ENCODE measurements around the gene CFAP46.
"Not testable (repeated sequence)": the region's sequence is repeated elsewhere in the genome, so short reads cannot be mapped to it uniquely, and the experiment has no call there.

CFAP46 gene

DNA sequence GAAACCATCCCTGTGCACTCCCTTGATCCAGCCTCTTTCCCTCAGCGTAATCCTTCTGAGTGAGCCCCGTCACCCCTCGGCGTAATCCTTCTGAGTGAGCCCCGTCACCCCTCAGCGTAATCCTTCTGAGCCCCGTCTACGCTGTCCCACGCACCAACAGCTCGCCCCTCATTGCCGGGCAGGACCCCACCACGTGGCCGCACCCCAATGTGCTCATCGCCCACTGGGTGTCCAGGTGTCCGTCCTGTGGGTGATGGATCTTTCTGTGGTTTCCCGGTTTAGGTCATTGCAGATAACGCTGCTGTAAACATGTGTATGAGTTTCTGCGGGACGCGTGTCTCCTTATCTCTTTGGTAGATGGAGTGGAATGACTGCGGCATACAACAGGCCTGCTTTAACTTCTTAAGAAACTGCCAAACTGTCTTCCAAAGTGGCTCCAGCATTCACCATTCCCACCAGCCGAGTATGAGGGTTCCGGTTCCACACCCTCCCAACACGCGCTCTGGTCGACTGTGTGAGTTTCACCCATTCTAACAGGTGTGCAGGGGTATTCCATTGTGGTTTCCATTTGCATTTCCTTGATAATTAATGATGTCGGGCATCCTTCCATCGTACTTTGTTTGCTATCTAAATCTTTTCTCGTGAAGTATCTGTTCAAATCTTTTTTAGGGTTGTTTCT, 114.4 kb downstream of the CFAP46 start:
- no peak for DNase-seq (ENCODE audit: low read depth in 3 of 3)

GRCh38 chr10:132827423-132827789, 115.0 kb downstream of the CFAP46 start:
- no peak for DNase-seq (ENCODE audit: low read depth in 3 of 3)

DNA sequence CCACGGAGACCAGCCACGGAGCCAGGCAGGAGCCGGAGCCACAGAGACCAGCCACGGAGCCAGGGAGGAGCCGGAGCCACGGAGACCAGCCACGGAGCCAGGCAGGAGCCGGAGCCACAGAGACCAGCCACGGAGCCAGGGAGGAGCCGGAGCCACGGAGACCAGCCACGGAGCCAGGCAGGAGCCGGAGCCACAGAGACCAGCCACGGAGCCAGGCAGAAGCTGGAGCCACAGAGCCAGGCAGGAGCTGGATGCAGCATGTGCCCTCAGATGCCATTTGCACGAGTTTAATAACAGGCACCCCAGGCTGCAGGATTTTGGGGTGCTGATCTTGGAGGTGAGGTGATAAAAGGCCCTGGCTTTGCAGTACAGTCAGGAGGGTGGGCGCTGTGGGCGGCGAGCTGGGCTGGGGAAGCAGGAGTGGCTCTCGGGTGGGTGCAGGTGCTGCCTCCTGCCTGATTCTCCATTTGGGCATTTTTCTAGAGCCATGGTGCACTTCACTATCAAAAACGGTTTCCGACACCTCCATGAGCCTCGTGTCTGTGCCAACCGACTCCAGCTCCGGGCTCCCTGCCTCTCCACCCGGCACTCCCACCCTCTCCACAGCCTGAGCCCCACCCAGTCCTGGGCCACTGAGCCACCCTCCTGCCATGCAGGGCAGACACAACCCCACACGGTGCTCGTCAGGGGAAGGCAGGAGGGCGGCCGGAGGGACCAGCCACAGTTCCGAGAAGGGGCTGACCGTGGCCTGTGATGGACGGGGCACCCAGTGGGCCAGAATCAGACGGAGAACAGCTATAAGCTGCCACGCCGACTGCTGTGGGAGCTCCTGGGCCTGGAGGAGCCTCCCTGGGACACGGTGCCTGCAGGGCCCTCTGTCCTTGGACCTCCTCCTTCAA, 115.6 kb downstream of the CFAP46 start:
- no peak for DNase-seq (ENCODE audit: low read depth in 3 of 3)

- DNase-seq (ENCODE audit: low read depth in 3 of 3): not testable (repeated sequence)
Measured at GRCh38 chr10:132825783-132826523, 116.4 kb downstream of the CFAP46 start.

- no peak for DNase-seq (ENCODE audit: low read depth in 3 of 3)
Measured at GRCh38 chr10:132820056-132820455, 122.3 kb downstream of the CFAP46 start.

GRCh38 chr10:132817701-132818211, 124.6 kb downstream of the CFAP46 start:
- DNase-seq (ENCODE audit: low read depth in 3 of 3): no peak

DNA sequence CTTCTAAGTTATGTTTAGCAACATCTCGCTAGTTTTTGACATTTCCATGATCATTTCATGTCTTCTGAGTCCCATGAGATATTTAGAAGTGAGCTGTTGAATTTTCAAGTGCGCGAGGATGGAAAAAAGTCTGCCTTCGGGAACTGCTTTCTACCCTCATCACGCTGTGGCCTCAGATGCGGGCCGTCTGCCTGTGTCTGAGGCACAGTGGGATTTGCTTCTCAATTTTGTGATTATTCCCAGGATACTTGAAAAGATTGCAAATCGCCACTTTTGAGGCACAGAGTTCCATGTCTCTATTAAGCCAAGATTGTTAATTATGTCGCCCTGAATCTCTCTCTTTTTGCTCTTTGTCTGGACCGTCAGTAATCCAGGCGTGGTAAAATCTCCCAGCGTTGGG, 125.7 kb downstream of the CFAP46 start:
- no peak for DNase-seq (ENCODE audit: low read depth in 3 of 3)

- DNase-seq (ENCODE audit: low read depth in 3 of 3): no peak
Measured at GRCh38 chr10:132815168-132815857, 127.1 kb downstream of the CFAP46 start.

- DNase-seq (ENCODE audit: low read depth in 3 of 3): no peak
Measured at GRCh38 chr10:132814469-132814856, 127.9 kb downstream of the CFAP46 start.

- DNase-seq (ENCODE audit: low read depth in 3 of 3): no peak
Measured at GRCh38 chr10:132813560-132814468, 128.6 kb downstream of the CFAP46 start.

GRCh38 chr10:132813001-132813401, 129.4 kb downstream of the CFAP46 start:
- no peak for DNase-seq (ENCODE audit: low read depth in 3 of 3)

DNA sequence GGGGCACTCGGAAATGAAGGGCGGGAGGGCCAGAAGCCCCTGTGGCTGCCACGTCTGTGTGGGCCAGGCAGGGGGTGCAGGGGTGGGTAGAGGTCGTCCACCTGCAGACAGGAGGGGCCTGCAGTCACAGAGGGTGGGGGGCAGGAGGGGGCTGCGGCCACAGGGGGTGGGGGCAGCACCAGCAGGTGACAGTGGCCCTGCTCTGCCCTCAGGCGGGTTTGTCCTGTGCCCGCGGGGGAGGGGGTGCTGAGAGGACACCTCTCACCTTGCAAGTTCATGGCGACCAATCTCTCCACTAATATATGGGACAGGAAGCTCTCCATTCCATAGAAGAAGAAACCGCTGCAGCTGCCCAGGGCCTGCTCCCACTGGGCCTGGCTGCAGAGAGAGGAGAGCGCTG, 129.8 kb downstream of the CFAP46 start:
- no peak for DNase-seq (ENCODE audit: low read depth in 3 of 3)

- no peak for DNase-seq (ENCODE audit: low read depth in 3 of 3)
Measured at GRCh38 chr10:132811891-132812481, 130.4 kb downstream of the CFAP46 start.

GRCh38 chr10:132810807-132811700, 131.3 kb downstream of the CFAP46 start:
- DNase-seq (ENCODE audit: low read depth in 3 of 3): no peak

DNA sequence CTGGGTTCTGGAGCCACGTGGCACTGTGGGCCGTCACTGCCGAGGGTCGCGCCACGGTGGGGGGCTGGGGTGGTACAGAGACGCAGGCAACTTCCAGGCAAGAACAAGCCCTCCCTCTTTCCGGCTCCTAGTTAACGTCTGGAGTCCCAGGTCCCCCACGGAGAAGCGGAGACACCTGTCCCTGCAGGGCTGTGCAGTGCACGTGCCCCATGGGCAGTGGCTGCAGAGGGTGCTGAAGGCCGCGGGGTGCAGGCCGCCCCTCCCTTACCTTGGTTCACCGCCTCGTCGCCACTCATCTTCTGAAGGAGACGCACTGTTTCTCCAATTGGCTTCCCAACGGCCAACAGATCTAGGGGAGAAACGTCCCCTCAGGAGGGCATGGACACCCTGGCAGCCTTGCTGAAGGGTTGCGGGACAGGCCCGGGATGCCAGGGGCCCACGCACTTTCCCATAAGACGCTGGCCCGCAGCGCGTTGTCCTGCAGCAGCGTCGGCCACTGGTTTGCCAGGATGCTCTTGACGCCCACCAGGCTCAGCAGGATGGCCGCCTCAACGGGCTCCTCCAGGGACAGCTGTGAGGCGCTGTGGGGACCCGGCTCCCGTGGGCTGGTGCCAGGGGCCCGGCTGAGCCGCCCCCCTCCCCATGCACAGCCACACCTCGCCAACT, 132.1 kb downstream of the CFAP46 start:
- no peak for DNase-seq (ENCODE audit: low read depth in 3 of 3)

DNA sequence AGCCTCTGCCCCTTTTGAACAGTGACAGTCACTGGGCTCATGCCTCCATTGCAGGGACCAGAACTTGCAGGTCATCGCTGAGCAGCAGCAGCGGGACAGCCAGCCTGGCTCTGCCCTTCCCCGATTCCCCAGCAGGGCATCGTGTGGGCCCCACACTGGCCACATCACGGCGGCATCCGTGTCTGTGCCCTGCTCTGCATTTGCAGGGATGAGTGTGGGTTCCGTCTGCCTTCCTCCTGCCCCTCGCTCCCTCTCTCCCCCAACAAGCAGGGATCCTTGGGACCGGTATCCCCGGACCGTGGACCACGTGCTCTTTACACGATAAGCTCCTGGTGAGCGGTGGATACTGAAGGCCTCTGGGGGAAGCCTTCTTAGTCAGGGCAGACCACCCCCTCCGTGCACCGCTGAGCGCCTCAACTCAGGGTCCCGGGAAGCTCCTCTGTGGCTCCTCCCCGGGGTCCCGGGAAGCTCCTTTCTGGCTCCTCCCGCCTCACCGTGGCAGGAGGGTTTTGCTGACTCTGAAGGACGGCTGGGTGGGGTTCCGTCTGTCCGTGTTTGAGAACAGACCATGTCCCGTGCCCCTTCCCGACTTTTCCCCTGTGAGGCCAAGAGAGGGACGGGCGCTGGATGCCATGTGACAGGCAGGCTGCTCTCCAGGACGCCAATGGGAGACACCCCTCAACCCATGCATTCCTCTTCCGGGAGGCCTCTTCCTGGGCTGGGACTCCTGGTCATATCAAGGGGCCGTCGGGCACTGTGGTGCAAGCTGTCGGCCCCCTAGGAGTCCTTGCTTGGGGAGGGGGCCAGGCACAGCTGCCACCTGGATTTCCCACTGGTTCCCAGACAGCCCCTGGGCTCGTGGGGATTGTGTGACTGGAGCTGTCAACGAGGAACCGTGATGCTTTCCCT, 132.9 kb downstream of the CFAP46 start:
- DNase-seq (ENCODE audit: low read depth in 3 of 3): no peak

DNA sequence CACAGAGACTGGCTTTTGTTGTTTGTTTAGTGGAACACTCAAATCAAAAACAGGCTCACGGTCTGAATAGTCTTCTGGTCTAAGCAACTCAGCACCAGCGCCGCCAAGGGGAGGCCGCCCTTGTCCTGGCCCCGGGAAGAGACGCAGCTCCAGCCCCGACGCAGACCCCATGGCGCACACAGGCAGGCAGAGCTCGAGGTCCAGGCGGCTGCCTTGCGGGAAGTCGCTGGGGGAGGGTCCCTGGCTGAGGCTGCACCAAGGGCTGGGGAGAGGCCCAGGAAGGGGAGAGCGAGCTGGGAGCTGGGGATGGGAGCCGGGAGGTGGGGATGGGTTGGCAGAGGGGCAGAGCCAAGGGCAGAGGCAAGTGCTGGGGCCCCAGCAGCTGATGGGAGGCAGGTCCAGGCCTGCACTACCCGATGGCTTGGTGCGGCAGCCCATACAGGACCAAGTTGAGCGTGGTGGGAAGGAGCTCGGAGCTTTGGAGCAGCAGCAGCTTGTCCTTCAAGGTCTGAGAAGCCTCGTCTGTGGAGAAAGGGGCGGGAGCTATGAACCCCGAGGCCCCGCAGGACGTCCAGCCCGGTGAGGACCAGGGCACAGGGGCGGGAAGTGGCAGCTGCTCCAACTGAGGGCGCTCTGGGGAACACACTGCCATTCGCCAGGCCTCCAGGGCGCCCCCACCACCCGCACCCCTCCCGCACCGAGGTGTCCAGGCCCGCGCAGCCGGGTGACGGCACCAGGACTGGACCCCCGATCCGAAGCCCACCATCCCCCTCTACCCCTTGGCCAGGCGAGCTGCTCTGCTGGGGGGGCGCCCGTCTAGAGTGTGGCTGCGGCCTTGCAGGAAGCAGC, 133.8 kb downstream of the CFAP46 start:
- no peak for DNase-seq (ENCODE audit: low read depth in 3 of 3)

Measured in stimulated activated CD4-positive, alpha-beta T cell treated with anti-CD3 and anti-CD28 coated beads, TNF-alpha, amount 100 ng/mL, for 4 hours (primary cell).